ENCODE measurements around the gene ELOA.
"Not testable (repeated sequence)": the region's sequence is repeated elsewhere in the genome, so short reads cannot be mapped to it uniquely, and the experiment has no call there.

Gene ELOA

GRCh38 chr1:23791516-23792047 lies 48.3 kb downstream of the ELOA start:
- no peak for TF ChIP-seq CTCF (IDR thresholded peaks at IDR 0.05)
- Mint-ChIP-seq H3K36me3 (ENCODE audit: low read depth) (peaks cover 23% of the 10 kb centered on the region), H3K9me3 (no peaks in the 10 kb centered on the region), H3K4me3 (peak overlapping the region; percentile 97), H3K27me3 (ENCODE audit: low read depth, poor library complexity) (no peaks in the 10 kb centered on the region), H3K27ac (peak overlapping the region; percentile 44), H3K4me1 (peaks cover 38% of the 10 kb centered on the region)
- peak; percentile 58 for DNase-seq

GRCh38 chr1:23792151-23792945 lies 49.1 kb downstream of the ELOA start:
- Mint-ChIP-seq H3K9me3 (no peaks in the 10 kb centered on the region), H3K4me3 (peak overlapping the region; percentile 97), H3K27me3 (ENCODE audit: low read depth, poor library complexity) (no peaks in the 10 kb centered on the region), H3K4me1 (peaks cover 38% of the 10 kb centered on the region), H3K27ac (no peak overlapping the region), H3K36me3 (ENCODE audit: low read depth) (peaks cover 15% of the 10 kb centered on the region)
- no peak for DNase-seq
- TF ChIP-seq CTCF (IDR thresholded peaks at IDR 0.05): no peak

- Mint-ChIP-seq H3K27me3 (ENCODE audit: low read depth, poor library complexity) (no peaks in the 10 kb centered on the region), H3K9me3 (no peaks in the 10 kb centered on the region), H3K4me3 (peak overlapping the region; percentile 62), H3K36me3 (ENCODE audit: low read depth) (peaks cover 6% of the 10 kb centered on the region), H3K27ac (peak overlapping the region; percentile 77), H3K4me1 (peaks cover 38% of the 10 kb centered on the region)
- TF ChIP-seq CTCF (IDR thresholded peaks at IDR 0.05): no peak
- DNase-seq: peak; percentile 22
Observed at GRCh38 chr1:23793018-23793781, 49.9 kb downstream of the ELOA start.

GRCh38 chr1:23793861-23794731 lies 50.8 kb downstream of the ELOA start:
- Mint-ChIP-seq H3K36me3 (ENCODE audit: low read depth) (no peaks in the 10 kb centered on the region), H3K27ac (no peak overlapping the region), H3K4me3 (no peak overlapping the region), H3K27me3 (ENCODE audit: low read depth, poor library complexity) (no peaks in the 10 kb centered on the region), H3K9me3 (no peaks in the 10 kb centered on the region), H3K4me1 (peaks cover 34% of the 10 kb centered on the region)
- no peak for DNase-seq
- TF ChIP-seq CTCF (IDR thresholded peaks at IDR 0.05): no peak

- not testable (repeated sequence) for H3K9me3 Mint-ChIP-seq; DNase-seq; H3K36me3 Mint-ChIP-seq (ENCODE audit: low read depth); H3K4me3 Mint-ChIP-seq; H3K27me3 Mint-ChIP-seq (ENCODE audit: low read depth, poor library complexity)
- Mint-ChIP-seq H3K27ac (peak overlapping the region; percentile 36), H3K4me1 (peaks cover 36% of the 10 kb centered on the region)
Observed at GRCh38 chr1:23794732-23795182, 51.5 kb downstream of the ELOA start.
